ENCODE measurements around the gene ATF7IP.

DNA sequence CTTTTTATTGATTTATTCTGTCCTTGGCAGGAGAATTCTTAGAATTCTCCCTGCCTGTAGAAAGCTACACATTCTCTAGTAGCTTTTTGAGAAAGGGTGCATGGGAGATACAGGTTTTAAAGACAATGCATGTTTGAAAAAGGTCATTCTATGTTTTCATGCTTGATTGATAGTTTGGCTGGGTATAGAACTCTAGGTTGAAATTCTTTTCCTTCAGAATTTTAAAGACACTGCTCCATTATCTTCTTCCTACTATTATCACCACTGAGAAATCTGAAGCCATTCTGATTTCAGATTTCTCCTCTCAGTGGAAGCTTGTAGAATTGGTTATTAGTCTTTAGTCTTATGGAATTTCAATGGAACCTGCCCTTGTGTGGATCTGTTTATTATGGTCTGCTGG is 14.0 kb downstream of the ATF7IP start:
- TF ChIP-seq, protein P1, sequence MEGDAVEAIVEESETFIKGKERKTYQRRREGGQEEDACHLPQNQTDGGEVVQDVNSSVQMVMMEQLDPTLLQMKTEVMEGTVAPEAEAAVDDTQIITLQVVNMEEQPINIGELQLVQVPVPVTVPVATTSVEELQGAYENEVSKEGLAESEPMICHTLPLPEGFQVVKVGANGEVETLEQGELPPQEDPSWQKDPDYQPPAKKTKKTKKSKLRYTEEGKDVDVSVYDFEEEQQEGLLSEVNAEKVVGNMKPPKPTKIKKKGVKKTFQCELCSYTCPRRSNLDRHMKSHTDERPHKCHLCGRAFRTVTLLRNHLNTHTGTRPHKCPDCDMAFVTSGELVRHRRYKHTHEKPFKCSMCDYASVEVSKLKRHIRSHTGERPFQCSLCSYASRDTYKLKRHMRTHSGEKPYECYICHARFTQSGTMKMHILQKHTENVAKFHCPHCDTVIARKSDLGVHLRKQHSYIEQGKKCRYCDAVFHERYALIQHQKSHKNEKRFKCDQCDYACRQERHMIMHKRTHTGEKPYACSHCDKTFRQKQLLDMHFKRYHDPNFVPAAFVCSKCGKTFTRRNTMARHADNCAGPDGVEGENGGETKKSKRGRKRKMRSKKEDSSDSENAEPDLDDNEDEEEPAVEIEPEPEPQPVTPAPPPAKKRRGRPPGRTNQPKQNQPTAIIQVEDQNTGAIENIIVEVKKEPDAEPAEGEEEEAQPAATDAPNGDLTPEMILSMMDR (IDR thresholded peaks at IDR 0.05): no peak
- TF ChIP-seq ZFX (IDR thresholded peaks at IDR 0.05; ENCODE audit: borderline replicate concordance): no peak

Measured in 22Rv1 (cell line).